Activated B cell treated with CpG ODN at 0.5 μM for 24 hours (primary cell): ENCODE results near the gene OR7G2. TPM values are rescaled to one million over a fixed set of nuclear protein-coding genes. Genes with fewer than 3 reads are reported as not detected.
"Not testable (repeated sequence)": the region's sequence is repeated elsewhere in the genome, so short reads cannot be mapped to it uniquely, and the experiment has no call there.

Experiments
- ATAC-seq: fragments of 200-7000 bp; cut with Tn5 transposase; one replicate; pipeline ENCODE4 v1.10.0; 2021; ENCODE audit warnings: low read depth, mild to moderate bottlenecking, moderate library complexity
- CTCF ChIA-PET: fragments of 350-600 bp; sonication (Branson Sonifier 250); formaldehyde crosslinking; loops from one replicate; lab custom pipeline; 2021; ENCODE audit warnings: antibody characterized with exemption; lab: Charles Lee
- POLR2A ChIA-PET: fragments of 350-600 bp; sonication (Branson Sonifier 250); formaldehyde crosslinking; loops from one replicate; lab custom pipeline; 2021; ENCODE audit warnings: antibody characterized with exemption; lab: Charles Lee
- DNase-seq: peaks from one replicate; pipeline ENCODE4 v3.0.0; 2022
- H3K27ac Mint-ChIP-seq: one replicate; pipeline ENCODE4 v1.8.0; 2020; ENCODE audit warnings: mixed read lengths
- H3K27me3 Mint-ChIP-seq: one replicate; pipeline ENCODE4 v1.8.0; 2021; ENCODE audit warnings: mixed read lengths
- H3K36me3 Mint-ChIP-seq: one replicate; pipeline ENCODE4 v1.8.0; 2021; ENCODE audit warnings: low read depth, mixed read lengths
- H3K4me1 Mint-ChIP-seq: one replicate; pipeline ENCODE4 v1.8.0; 2021; ENCODE audit warnings: mixed read lengths
- H3K4me3 Mint-ChIP-seq: one replicate; pipeline ENCODE4 v1.8.0; 2020; ENCODE audit warnings: mild to moderate bottlenecking, mixed read lengths
- H3K9me3 Mint-ChIP-seq: one replicate; pipeline ENCODE4 v1.8.0; 2020; ENCODE audit warnings: mixed read lengths
- CTCF ChIP-seq: fragments of 200-600 bp; IDR thresholded peaks from one replicate; pipeline ENCODE4 v1.8.0; 2022; ENCODE audit warnings: antibody characterized with exemption, mild to moderate bottlenecking
- intact Hi-C: fragments of 100-400 bp; cut with micrococcal nuclease; formaldehyde crosslinking; loops from one replicate; pipeline ENCODE4 v1.15.1; 2024
- total RNA-seq: library from RNA; stranded (reverse); gene quantifications from 2 replicates; pipeline ENCODE4 v1.2.3, GENCODE V29; 2022

Gene OR7G2
- total RNA-seq, 1 donor from 2014 or later, result not detected

GRCh38 chr19:9057505-9058258 is 49.6 kb downstream of the OR7G2 start:
- intact Hi-C loops, result no loop called here
- no peak for DNase-seq
- ATAC-seq, result no peak
- ChIA-PET POLR2A (no interaction called here), CTCF (no interaction called here)
- Mint-ChIP-seq H3K36me3 (no peaks in the 10 kb centered on the region), H3K27me3 (no peaks in the 10 kb centered on the region), H3K4me1 (no peaks in the 10 kb centered on the region), H3K4me3 (no peak overlapping the region), H3K9me3 (peaks cover 4% of the 10 kb centered on the region), H3K27ac (no peak overlapping the region)
- no peak for TF ChIP-seq CTCF

- CTCF ChIA-PET, H3K9me3 Mint-ChIP-seq, H3K27ac Mint-ChIP-seq, H3K36me3 Mint-ChIP-seq, H3K27me3 Mint-ChIP-seq, DNase-seq, H3K4me3 Mint-ChIP-seq, intact Hi-C loops, ATAC-seq, H3K4me1 Mint-ChIP-seq: not testable (repeated sequence)
- POLR2A ChIA-PET, result interaction anchor here (0.6 kb wide), 1 partner anchor 900 kb away, joined by 6 read pairs; no protein-coding TSS in a partner anchor
Measured at GRCh38 chr19:9056131-9056530, 51.1 kb downstream of the OR7G2 start.

- POLR2A ChIA-PET, result no interaction called here
- Mint-ChIP-seq H3K4me3 (no peak overlapping the region), H3K9me3 (peaks cover 4% of the 10 kb centered on the region), H3K36me3 (no peaks in the 10 kb centered on the region), H3K4me1 (no peaks in the 10 kb centered on the region), H3K27me3 (no peaks in the 10 kb centered on the region), H3K27ac (no peak overlapping the region)
- DNase-seq (no peak), ATAC-seq (no peak)
- CTCF ChIA-PET, result no interaction called here
- intact Hi-C loops, result no loop called here
- no peak for TF ChIP-seq CTCF
Measured at GRCh38 chr19:9054765-9055164, 52.5 kb downstream of the OR7G2 start.

GRCh38 chr19:9054207-9054606 is 53.1 kb downstream of the OR7G2 start:
- Mint-ChIP-seq H3K9me3 (peaks cover 4% of the 10 kb centered on the region), H3K27ac (no peak overlapping the region), H3K4me1 (no peaks in the 10 kb centered on the region), H3K36me3 (no peaks in the 10 kb centered on the region), H3K27me3 (no peaks in the 10 kb centered on the region), H3K4me3 (no peak overlapping the region)
- TF ChIP-seq CTCF, result no peak
- no peak for DNase-seq
- no peak for ATAC-seq
- ChIA-PET CTCF (no interaction called here), POLR2A (interaction anchor here (0.6 kb wide), 1 partner anchor 70 kb away, joined by 5 read pairs; no protein-coding TSS in a partner anchor)
- intact Hi-C loops, result no loop called here

GRCh38 chr19:9053674-9054073 is 53.6 kb downstream of the OR7G2 start:
- CTCF ChIA-PET, H3K27ac Mint-ChIP-seq, DNase-seq, intact Hi-C loops, ATAC-seq, H3K4me1 Mint-ChIP-seq, H3K27me3 Mint-ChIP-seq, H3K9me3 Mint-ChIP-seq, H3K36me3 Mint-ChIP-seq, H3K4me3 Mint-ChIP-seq: not testable (repeated sequence)
- POLR2A ChIA-PET, result interaction anchor here (0.6 kb wide), 1 partner anchor 69 kb away, joined by 5 read pairs; no protein-coding TSS in a partner anchor

- H3K4me1 Mint-ChIP-seq, result no peaks in the 10 kb centered on the region
- H3K36me3 Mint-ChIP-seq, result no peaks in the 10 kb centered on the region
- no peak overlapping the region for H3K27ac Mint-ChIP-seq
- no peak for TF ChIP-seq CTCF
- ATAC-seq (no peak), DNase-seq (no peak)
- peaks cover 3% of the 10 kb centered on the region for H3K9me3 Mint-ChIP-seq
- ChIA-PET POLR2A (no interaction called here), CTCF (no interaction called here)
- intact Hi-C loops, result no loop called here
- no peak overlapping the region for H3K4me3 Mint-ChIP-seq
- no peaks in the 10 kb centered on the region for H3K27me3 Mint-ChIP-seq
Measured at GRCh38 chr19:9052894-9053293, 54.4 kb downstream of the OR7G2 start.

Other genes starting within 250 kb of the OR7G2 start
- gene MUC16, start 97.1 kb downstream of the OR7G2 start, total RNA-seq, result 0.15 and 0.16 TPM in 2 replicates
- gene OR1M1, start 20.4 kb downstream of the OR7G2 start, total RNA-seq, result not detected in 2 replicates
- not detected in 2 replicates for gene OR7G1, start 8.3 kb upstream of the OR7G2 start, total RNA-seq
- not detected in 2 replicates for gene OR7G3, start 19.5 kb upstream of the OR7G2 start, total RNA-seq
- gene ZNF317, start 32.9 kb upstream of the OR7G2 start, total RNA-seq, result 64.4 and 65.8 TPM in 2 replicates
- gene OR7D2, start 71.5 kb upstream of the OR7G2 start, total RNA-seq, result not detected in 2 replicates
- not detected in 2 replicates for gene OR7D4, start 112.1 kb upstream of the OR7G2 start, total RNA-seq
- not detected in 2 replicates for gene OR7E24, start 143.5 kb upstream of the OR7G2 start, total RNA-seq
- gene ZNF699, start 202.4 kb upstream of the OR7G2 start, total RNA-seq, result 10.3 and 11.7 TPM in 2 replicates
- 22.0 and 22.8 TPM in 2 replicates for gene ZNF559, start 216.7 kb upstream of the OR7G2 start, total RNA-seq